ENCODE data around the gene ARHGAP4.

Gene ARHGAP4

DNA sequence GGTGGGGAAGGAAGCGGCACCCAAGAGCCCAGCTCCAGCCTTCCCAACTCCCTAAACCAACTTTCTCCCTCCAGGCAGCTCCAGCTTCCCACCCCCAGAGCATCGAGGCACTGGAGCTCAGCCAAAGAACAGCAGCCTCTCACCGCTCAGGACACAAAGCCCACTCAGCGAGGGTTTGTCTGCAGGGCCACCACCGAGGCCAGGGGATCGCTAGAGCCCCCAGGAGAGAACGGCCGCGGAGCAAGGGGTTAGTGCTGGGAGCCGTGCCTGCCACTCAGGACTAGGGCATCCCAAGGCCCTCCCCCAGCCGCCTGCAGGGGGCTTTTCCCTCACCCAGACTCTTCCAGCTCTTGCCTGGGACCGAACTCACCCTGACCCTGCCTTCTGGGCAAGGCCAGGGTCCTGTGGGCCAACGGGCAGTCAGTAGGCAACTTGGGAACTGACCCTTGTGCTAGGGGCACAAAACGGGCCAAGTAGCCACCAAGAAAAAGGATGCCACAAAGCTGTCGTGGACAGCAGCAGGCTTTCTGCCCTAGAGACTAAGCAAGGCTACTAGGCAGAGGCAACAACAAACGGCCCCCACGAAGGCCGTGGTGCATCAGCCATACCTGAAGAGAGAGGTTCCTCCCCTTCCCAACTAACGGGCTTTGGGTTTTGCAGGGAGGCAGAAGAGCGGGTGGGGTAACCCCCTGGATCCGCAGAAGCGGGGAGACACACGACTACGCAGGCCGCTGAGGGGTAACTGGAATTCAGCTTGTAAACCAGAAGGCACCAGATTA, 43.2 kb upstream of the ARHGAP4 start:
- Histone ChIP-seq H3K36me3 (ENCODE audit: control insufficient read depth, insufficient read depth, low read length) (no peaks in the 10 kb centered on the region), H3K9ac (ENCODE audit: low read length) (no peak overlapping the region), H3K4me3 (ENCODE audit: low read length) (peak overlapping the region; percentile 58), H3K27me3 (ENCODE audit: control insufficient read depth, insufficient read depth, low read length) (no peaks in the 10 kb centered on the region), H3K27ac (ENCODE audit: low read depth, low read length) (peak overlapping the region; percentile 75), H3K4me1 (ENCODE audit: control insufficient read depth, insufficient read depth, low read length) (peaks cover 17% of the 10 kb centered on the region)

DNA sequence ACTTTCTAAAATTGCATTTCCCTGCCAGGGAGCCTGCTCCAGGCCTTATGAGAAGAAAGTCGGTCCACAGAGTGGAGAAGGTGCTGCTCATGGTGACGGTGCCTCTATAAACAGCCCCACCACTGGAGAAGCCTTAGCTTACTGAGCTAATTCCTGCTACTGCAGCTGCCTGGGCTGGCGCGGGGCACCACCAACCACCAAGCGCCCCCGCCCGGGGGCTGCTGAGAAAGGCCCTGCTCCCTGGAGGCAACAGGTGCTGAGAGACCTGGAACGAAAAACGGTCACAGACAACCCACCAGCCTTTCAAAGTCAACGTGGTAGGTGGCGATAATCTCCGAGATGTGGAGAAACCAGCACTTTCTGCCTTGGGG, 42.7 kb upstream of the ARHGAP4 start:
- Histone ChIP-seq H3K4me3 (ENCODE audit: low read length) (peak overlapping the region; percentile 58), H3K9ac (ENCODE audit: low read length) (no peak overlapping the region), H3K4me1 (ENCODE audit: control insufficient read depth, insufficient read depth, low read length) (peaks cover 17% of the 10 kb centered on the region), H3K36me3 (ENCODE audit: control insufficient read depth, insufficient read depth, low read length) (no peaks in the 10 kb centered on the region), H3K27me3 (ENCODE audit: control insufficient read depth, insufficient read depth, low read length) (no peaks in the 10 kb centered on the region), H3K27ac (ENCODE audit: low read depth, low read length) (peak overlapping the region; percentile 75)

DNA sequence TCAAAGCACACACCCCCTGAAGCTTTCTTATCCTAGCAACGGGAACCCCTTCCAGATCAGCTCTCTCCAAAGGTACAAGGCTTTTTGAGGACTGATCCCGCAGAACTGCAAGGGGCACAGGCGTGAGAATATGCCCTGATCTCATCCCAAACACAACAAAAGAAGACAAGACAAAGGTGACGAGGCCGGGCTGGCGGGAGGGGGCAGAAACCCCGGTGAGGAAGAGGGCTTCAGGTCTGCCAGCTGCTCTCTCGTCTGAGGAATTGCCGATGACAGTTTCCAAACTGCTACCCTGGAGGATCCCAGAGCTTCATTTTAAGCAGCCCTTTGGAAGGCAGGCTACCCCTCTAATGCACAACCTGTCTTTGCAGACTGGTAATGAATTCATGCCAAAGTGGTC, 42.2 kb upstream of the ARHGAP4 start:
- peak overlapping the region; percentile 75 for H3K27ac ChIP-seq (ENCODE audit: low read depth, low read length)

GRCh38 chrX:153967536-153968224, 41.6 kb upstream of the ARHGAP4 start:
- Histone ChIP-seq H3K4me1 (ENCODE audit: control insufficient read depth, insufficient read depth, low read length) (peaks cover 15% of the 10 kb centered on the region), H3K36me3 (ENCODE audit: control insufficient read depth, insufficient read depth, low read length) (no peaks in the 10 kb centered on the region), H3K9ac (ENCODE audit: low read length) (no peak overlapping the region), H3K4me3 (ENCODE audit: low read length) (peak overlapping the region; percentile 5), H3K27me3 (ENCODE audit: control insufficient read depth, insufficient read depth, low read length) (no peaks in the 10 kb centered on the region), H3K27ac (ENCODE audit: low read depth, low read length) (peak overlapping the region; percentile 75)

More for the DNA sequence above, 42.2 kb upstream of the ARHGAP4 start:
- peaks cover 17% of the 10 kb centered on the region for H3K4me1 ChIP-seq (ENCODE audit: control insufficient read depth, insufficient read depth, low read length)
- H3K4me3 ChIP-seq (ENCODE audit: low read length), result peak overlapping the region; percentile 38
- H3K9ac ChIP-seq (ENCODE audit: low read length), result no peak overlapping the region
- no peaks in the 10 kb centered on the region for H3K27me3 ChIP-seq (ENCODE audit: control insufficient read depth, insufficient read depth, low read length)
- H3K36me3 ChIP-seq (ENCODE audit: control insufficient read depth, insufficient read depth, low read length), result no peaks in the 10 kb centered on the region

- H3K27ac ChIP-seq (ENCODE audit: low read depth, low read length), result peak overlapping the region; percentile 2
- H3K9ac ChIP-seq (ENCODE audit: low read length), result no peak overlapping the region
- no peaks in the 10 kb centered on the region for H3K27me3 ChIP-seq (ENCODE audit: control insufficient read depth, insufficient read depth, low read length)
- peak overlapping the region; percentile 5 for H3K4me3 ChIP-seq (ENCODE audit: low read length)
- H3K4me1 ChIP-seq (ENCODE audit: control insufficient read depth, insufficient read depth, low read length), result peaks cover 15% of the 10 kb centered on the region
- peaks cover 6% of the 10 kb centered on the region for H3K36me3 ChIP-seq (ENCODE audit: control insufficient read depth, insufficient read depth, low read length)
These were observed 40.9 kb upstream of the ARHGAP4 start for GRCh38 chrX:153966841-153967535.

GRCh38 chrX:153966283-153966688, 40.2 kb upstream of the ARHGAP4 start:
- H3K27me3 ChIP-seq (ENCODE audit: control insufficient read depth, insufficient read depth, low read length), result no peaks in the 10 kb centered on the region
- H3K9ac ChIP-seq (ENCODE audit: low read length), result no peak overlapping the region
- H3K36me3 ChIP-seq (ENCODE audit: control insufficient read depth, insufficient read depth, low read length), result peaks cover 13% of the 10 kb centered on the region
- H3K27ac ChIP-seq (ENCODE audit: low read depth, low read length), result no peak overlapping the region
- H3K4me3 ChIP-seq (ENCODE audit: low read length), result no peak overlapping the region
- H3K4me1 ChIP-seq (ENCODE audit: control insufficient read depth, insufficient read depth, low read length), result peaks cover 15% of the 10 kb centered on the region

GRCh38 chrX:153965406-153965805, 39.3 kb upstream of the ARHGAP4 start:
- Histone ChIP-seq H3K27me3 (ENCODE audit: control insufficient read depth, insufficient read depth, low read length) (no peaks in the 10 kb centered on the region), H3K4me3 (ENCODE audit: low read length) (no peak overlapping the region), H3K27ac (ENCODE audit: low read depth, low read length) (no peak overlapping the region), H3K4me1 (ENCODE audit: control insufficient read depth, insufficient read depth, low read length) (peaks cover 15% of the 10 kb centered on the region), H3K36me3 (ENCODE audit: control insufficient read depth, insufficient read depth, low read length) (peaks cover 16% of the 10 kb centered on the region), H3K9ac (ENCODE audit: low read length) (no peak overlapping the region)

GRCh38 chrX:153964105-153964504, 38.0 kb upstream of the ARHGAP4 start:
- peaks cover 23% of the 10 kb centered on the region for H3K36me3 ChIP-seq (ENCODE audit: control insufficient read depth, insufficient read depth, low read length)

DNA sequence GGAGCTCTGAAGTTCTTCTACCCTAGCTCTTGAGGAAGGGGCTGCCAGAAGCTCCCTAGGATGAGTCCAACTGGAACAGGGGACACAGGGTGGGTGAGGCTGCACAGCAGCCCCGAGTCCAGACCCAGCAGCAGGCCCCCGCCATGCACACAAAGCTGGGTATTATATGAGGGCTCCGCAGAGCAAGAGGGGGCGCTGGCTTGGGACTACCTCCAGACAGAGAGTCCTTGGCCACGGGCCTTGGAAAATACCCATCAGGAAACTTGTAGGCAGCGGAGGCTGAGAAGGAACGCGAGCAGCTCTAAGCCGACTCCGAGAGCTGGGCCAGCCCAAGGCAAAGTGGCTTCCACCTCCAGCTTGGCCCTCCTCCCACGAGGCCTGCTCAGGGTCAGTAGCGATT, 37.5 kb upstream of the ARHGAP4 start:
- Histone ChIP-seq H3K4me1 (ENCODE audit: control insufficient read depth, insufficient read depth, low read length) (peaks cover 15% of the 10 kb centered on the region), H3K36me3 (ENCODE audit: control insufficient read depth, insufficient read depth, low read length) (peaks cover 25% of the 10 kb centered on the region), H3K27me3 (ENCODE audit: control insufficient read depth, insufficient read depth, low read length) (no peaks in the 10 kb centered on the region), H3K9ac (ENCODE audit: low read length) (no peak overlapping the region), H3K27ac (ENCODE audit: low read depth, low read length) (no peak overlapping the region), H3K4me3 (ENCODE audit: low read length) (no peak overlapping the region)

More at GRCh38 chrX:153964105-153964504, 38.0 kb upstream of the ARHGAP4 start:
- H3K4me3 ChIP-seq (ENCODE audit: low read length), result no peak overlapping the region
- no peaks in the 10 kb centered on the region for H3K27me3 ChIP-seq (ENCODE audit: control insufficient read depth, insufficient read depth, low read length)
- no peak overlapping the region for H3K9ac ChIP-seq (ENCODE audit: low read length)
- H3K4me1 ChIP-seq (ENCODE audit: control insufficient read depth, insufficient read depth, low read length), result peaks cover 15% of the 10 kb centered on the region
- no peak overlapping the region for H3K27ac ChIP-seq (ENCODE audit: low read depth, low read length)

DNA sequence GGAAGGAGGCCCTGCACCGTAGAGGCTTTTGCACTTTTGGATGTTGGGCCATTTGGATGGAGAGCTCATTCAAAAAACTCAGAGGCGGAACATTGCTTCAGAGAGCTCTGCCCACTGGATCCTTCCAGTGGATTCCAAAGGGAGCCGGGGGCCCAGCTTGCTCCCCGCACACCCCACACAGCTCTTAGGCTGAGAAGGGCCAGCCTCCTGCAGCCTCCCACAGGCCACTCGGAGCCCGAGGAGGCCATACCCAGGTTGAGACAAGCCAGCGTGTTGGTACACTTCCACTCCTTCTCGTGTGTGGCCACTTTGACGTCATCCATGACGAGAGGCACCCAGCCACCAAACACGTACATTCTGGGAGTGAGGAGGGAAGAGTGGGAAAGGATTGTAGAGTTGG, 35.2 kb upstream of the ARHGAP4 start:
- Histone ChIP-seq H3K4me3 (ENCODE audit: low read length) (no peak overlapping the region), H3K36me3 (ENCODE audit: control insufficient read depth, insufficient read depth, low read length) (peaks cover 42% of the 10 kb centered on the region), H3K27me3 (ENCODE audit: control insufficient read depth, insufficient read depth, low read length) (no peaks in the 10 kb centered on the region), H3K9ac (ENCODE audit: low read length) (no peak overlapping the region), H3K4me1 (ENCODE audit: control insufficient read depth, insufficient read depth, low read length) (no peaks in the 10 kb centered on the region), H3K27ac (ENCODE audit: low read depth, low read length) (no peak overlapping the region)

GRCh38 chrX:153960786-153961185, 34.7 kb upstream of the ARHGAP4 start:
- H3K9ac ChIP-seq (ENCODE audit: low read length), result no peak overlapping the region
- H3K4me3 ChIP-seq (ENCODE audit: low read length), result no peak overlapping the region
- H3K4me1 ChIP-seq (ENCODE audit: control insufficient read depth, insufficient read depth, low read length), result no peaks in the 10 kb centered on the region
- peaks cover 42% of the 10 kb centered on the region for H3K36me3 ChIP-seq (ENCODE audit: control insufficient read depth, insufficient read depth, low read length)
- no peaks in the 10 kb centered on the region for H3K27me3 ChIP-seq (ENCODE audit: control insufficient read depth, insufficient read depth, low read length)
- no peak overlapping the region for H3K27ac ChIP-seq (ENCODE audit: low read depth, low read length)

DNA sequence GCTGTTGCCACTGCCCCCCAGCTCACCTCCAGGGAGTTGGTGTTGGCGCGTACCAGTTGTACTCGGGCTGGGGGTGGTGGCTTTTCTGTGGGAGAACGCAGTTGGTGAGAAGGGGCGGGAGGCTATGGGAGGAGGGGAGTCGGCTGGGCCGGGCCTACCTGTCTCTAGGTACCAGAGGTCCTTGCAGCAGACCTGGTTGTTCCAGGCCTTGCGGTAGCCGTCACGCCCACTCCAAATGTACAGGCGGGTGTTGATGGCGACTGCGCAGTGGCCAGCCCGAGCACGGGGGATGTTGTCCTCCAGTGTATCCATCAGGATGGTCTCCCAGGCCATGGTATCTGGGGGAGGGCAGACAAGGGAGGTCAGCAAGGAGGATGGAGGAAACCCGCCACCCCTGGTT, 34.0 kb upstream of the ARHGAP4 start:
- H3K4me1 ChIP-seq (ENCODE audit: control insufficient read depth, insufficient read depth, low read length), result no peaks in the 10 kb centered on the region
- H3K4me3 ChIP-seq (ENCODE audit: low read length), result no peak overlapping the region
- no peak overlapping the region for H3K9ac ChIP-seq (ENCODE audit: low read length)
- peaks cover 47% of the 10 kb centered on the region for H3K36me3 ChIP-seq (ENCODE audit: control insufficient read depth, insufficient read depth, low read length)
- H3K27me3 ChIP-seq (ENCODE audit: control insufficient read depth, insufficient read depth, low read length), result no peaks in the 10 kb centered on the region
- no peak overlapping the region for H3K27ac ChIP-seq (ENCODE audit: low read depth, low read length)

All from rectal smooth muscle tissue (tissue), 1 donor.